Measurements from ENCODE around the gene FRMD4B.
A peak's percentile ranks its signal among the peaks of the same experiment; 100 is the strongest.

GRCh38 chr3:69161587-69162307 is 224.1 kb downstream of the FRMD4B start:
- TF ChIP-seq CTCF (IDR thresholded peaks at IDR 0.05) (peak; percentile 93 to 96 (median 95)), POLR2A (IDR thresholded peaks at IDR 0.05; ENCODE audit: low read depth) (no peak), EP300 (IDR thresholded peaks at IDR 0.05) (no peak), POLR2AphosphoS5 (IDR thresholded peaks at IDR 0.05) (no peak)

Measured in esophagus muscularis mucosa (tissue), 4 donors.